Testis (tissue), 3 donors: ENCODE data around the gene LHX2. TPM values are rescaled to one million over a fixed set of nuclear protein-coding genes. Genes with fewer than 3 reads are reported as not detected.
A peak's percentile ranks its signal among the peaks of the same experiment; 100 is the strongest.
"Not testable (repeated sequence)": the region's sequence is repeated elsewhere in the genome, so short reads cannot be mapped to it uniquely, and the experiment has no call there.

Experiments used
- DNase-seq: peaks from one replicate; pipeline ENCODE4 v3.0.0-alpha.2; 2019
- H3K27ac ChIP-seq, 2 donors: fragments of 200-600 bp; sonication (generic); one replicate each; pipeline ENCODE4 v1.5.1; 2019
- H3K27me3 ChIP-seq: fragments of 200-600 bp; sonication (generic); one replicate; pipeline ENCODE4 v1.5.1; 2019
- H3K36me3 ChIP-seq: fragments of 200-600 bp; sonication (generic); one replicate; pipeline ENCODE4 v1.5.1; 2017; ENCODE audit warnings: low read depth; ENCODE audit errors: missing control alignments
- H3K4me1 ChIP-seq: fragments of 200-600 bp; sonication (generic); one replicate; pipeline ENCODE4 v1.5.1; 2019
- H3K4me3 ChIP-seq, 2 donors: fragments of 200-600 bp; sonication (generic); one replicate each; pipeline ENCODE4 v1.5.1; 2017 to 2019
- H3K9me3 ChIP-seq: fragments of 200-600 bp; sonication (generic); one replicate; pipeline ENCODE4 v1.5.1; 2017
- CTCF ChIP-seq, 3 experiments: fragments of 450-650 bp in 2 of 3; fragments of 200-600 bp in 1 of 3; sonication (generic) in 1 of 3; IDR thresholded peaks; one replicate each; pipeline ENCODE4 v1.5.1; 2016 to 2019; ENCODE audit warnings: antibody characterized with exemption in 3 of 3, mild to moderate bottlenecking in 2 of 3, moderate library complexity in 1 of 3
- POLR2A ChIP-seq: fragments of 450-650 bp; IDR thresholded peaks from one replicate; pipeline ENCODE4 v1.6.1; 2017; ENCODE audit warnings: antibody characterized with exemption, mild to moderate bottlenecking, moderate library complexity
- WGBS, 2 donors: methylation state at CpG; one replicate each; pipeline ENCODE4 v1.1.5; 2018; 5-methylcytosine and 5-hydroxymethylcytosine counted together
- intact Hi-C: fragments of 100-400 bp; cut with DNase I; formaldehyde crosslinking; loops from one replicate; pipeline ENCODE4 v1.15.1; 2023; ENCODE audit warnings: low total_unique reads
- polyA plus RNA-seq: library from polyadenylated mRNA; stranded (reverse); fragments of 350-450 nt; fragmentation: Illumina TruSeq; extraction: RNeasy Lipid Tissue Mini Kit (QIAGEN cat#74804); gene quantifications from one replicate; pipeline ENCODE4 v1.2.3, GENCODE V29; 2014; ENCODE audit warnings: low read depth, low replicate concordance; ENCODE audit not compliant: insufficient read depth
- total RNA-seq, 2 donors: library from RNA; depleted of rRNA; stranded (reverse); fragments of >200 nt; gene quantifications; one replicate each; pipeline ENCODE4 v1.2.3, GENCODE V29; 2016

Gene LHX2
- total and polyA plus RNA-seq, 3 donors from 2014 or later = 2.0 to 5.1 (median 3.4) TPM

- no peak for TF ChIP-seq CTCF (IDR thresholded peaks at IDR 0.05)
- TF ChIP-seq POLR2A = no peak
- DNase-seq = no peak
- Histone ChIP-seq H3K27ac (no peak overlapping the region), H3K27me3 (no peaks in the 10 kb centered on the region), H3K36me3 (no peaks in the 10 kb centered on the region), H3K9me3 (no peaks in the 10 kb centered on the region), H3K4me3 (no peak overlapping the region), H3K4me1 (no peaks in the 10 kb centered on the region)
- 56 to 69% methylated on average over 5 of the region's 5 CpGs for WGBS, 2 donors
- intact Hi-C loops = no loop called here
Measured at GRCh38 chr9:123990427-123990826, 21.1 kb upstream of the LHX2 start.

GRCh38 chr9:123992679-123993078 lies 18.9 kb upstream of the LHX2 start:
- H3K27ac ChIP-seq, H3K36me3 ChIP-seq, H3K4me3 ChIP-seq, H3K4me1 ChIP-seq, H3K9me3 ChIP-seq, intact Hi-C loops, DNase-seq, H3K27me3 ChIP-seq: not testable (repeated sequence)
- WGBS, 2 donors = 0 to 55% methylated on average over 1 to 14 of the region's 16 CpGs

- Histone ChIP-seq H3K4me3 (no peak overlapping the region), H3K27me3 (no peaks in the 10 kb centered on the region), H3K9me3 (no peaks in the 10 kb centered on the region), H3K4me1 (peaks cover 17% of the 10 kb centered on the region), H3K27ac (no peak overlapping the region), H3K36me3 (no peaks in the 10 kb centered on the region)
- TF ChIP-seq CTCF (IDR thresholded peaks at IDR 0.05) (no peak), POLR2A (no peak)
- peak; percentile 50 for DNase-seq
- WGBS, 2 donors = 33 to 35% methylated on average over 20 to 23 of the region's 23 CpGs
- intact Hi-C loops = no loop called here
Measured at GRCh38 chr9:123996731-123997421, 14.7 kb upstream of the LHX2 start.

GRCh38 chr9:123997665-123998277 lies 13.8 kb upstream of the LHX2 start:
- peak; percentile 71 for DNase-seq
- Histone ChIP-seq H3K9me3 (no peaks in the 10 kb centered on the region), H3K4me3 (no peak overlapping the region), H3K27me3 (no peaks in the 10 kb centered on the region), H3K4me1 (peaks cover 17% of the 10 kb centered on the region), H3K36me3 (no peaks in the 10 kb centered on the region), H3K27ac (no peak overlapping the region)
- TF ChIP-seq CTCF (IDR thresholded peaks at IDR 0.05) (no peak), POLR2A (no peak)
- intact Hi-C loops = no loop called here
- WGBS, 2 donors = 9 to 16% methylated on average over 14 of the region's 15 CpGs

- Histone ChIP-seq H3K4me1 (peaks cover 17% of the 10 kb centered on the region), H3K36me3 (no peaks in the 10 kb centered on the region), H3K27me3 (no peaks in the 10 kb centered on the region), H3K9me3 (no peaks in the 10 kb centered on the region), H3K4me3 (no peak overlapping the region), H3K27ac (no peak overlapping the region)
- 36 to 37% methylated on average over 6 of the region's 6 CpGs for WGBS, 2 donors
- no peak for TF ChIP-seq CTCF (IDR thresholded peaks at IDR 0.05)
- no peak for TF ChIP-seq POLR2A
- intact Hi-C loops = no loop called here
- DNase-seq = no peak
Measured at GRCh38 chr9:123998278-123998925, 13.2 kb upstream of the LHX2 start.
